ENCODE data around the gene PACS2.

- no peak for TF ChIP-seq EZH2phosphoT487 (IDR thresholded peaks at IDR 0.05; ENCODE audit: insufficient read depth, low read depth)
- TF ChIP-seq EZH2 (IDR thresholded peaks at IDR 0.05; ENCODE audit: insufficient read depth, poor library complexity, severe bottlenecking) = no peak
These were observed 70.2 kb downstream of the PACS2 start for GRCh38 chr14:105384605-105385321.

Measured in GM23248 (cell line).